ENCODE measurements around the gene MMRN2.

GRCh38 chr10:86958901-86959736 is 1.7 kb upstream of the MMRN2 start:
- TF ChIP-seq SP1 (IDR thresholded peaks at IDR 0.05), result no peak
- TF ChIP-seq L3MBTL2 (conservative IDR thresholded peaks at IDR 0.05), result no peak
- TF ChIP-seq HDGF (IDR thresholded peaks at IDR 0.05; ENCODE audit: borderline replicate concordance), result no peak
- no peak for TF ChIP-seq ELF4 (IDR thresholded peaks at IDR 0.05)
- no peak for TF ChIP-seq BHLHE40 (IDR thresholded peaks at IDR 0.05; ENCODE audit: borderline replicate concordance)
- no peak for TF ChIP-seq ARNT (IDR thresholded peaks at IDR 0.05)
- no peak for TF ChIP-seq FOXM1 (IDR thresholded peaks at IDR 0.05; ENCODE audit: borderline replicate concordance)
- no peak for TF ChIP-seq TARDBP (IDR thresholded peaks at IDR 0.05)
